HL-60 (cell line): ENCODE results near the gene CXXC5.

Experiments
- CTCF ChIP-seq: IDR thresholded peaks from one replicate; pipeline ENCODE4 v1.5.1; 2011; ENCODE audit warnings: low read length, control low read depth, inconsistent platforms; ENCODE audit not compliant: insufficient read depth
- GABPA ChIP-seq: IDR thresholded peaks from 2 replicates; pipeline ENCODE4 v1.6.1; 2012; ENCODE audit warnings: low read depth
- POLR2AphosphoS5 ChIP-seq: IDR thresholded peaks from 2 replicates; pipeline ENCODE4 v1.6.1; 2012; ENCODE audit warnings: low read depth
- TF ChIP-seq, protein P1 (sequence below): IDR thresholded peaks from 2 replicates; pipeline ENCODE4 v1.6.1; 2012; ENCODE audit warnings: low read depth; ENCODE audit not compliant: insufficient replicate concordance

DNA sequence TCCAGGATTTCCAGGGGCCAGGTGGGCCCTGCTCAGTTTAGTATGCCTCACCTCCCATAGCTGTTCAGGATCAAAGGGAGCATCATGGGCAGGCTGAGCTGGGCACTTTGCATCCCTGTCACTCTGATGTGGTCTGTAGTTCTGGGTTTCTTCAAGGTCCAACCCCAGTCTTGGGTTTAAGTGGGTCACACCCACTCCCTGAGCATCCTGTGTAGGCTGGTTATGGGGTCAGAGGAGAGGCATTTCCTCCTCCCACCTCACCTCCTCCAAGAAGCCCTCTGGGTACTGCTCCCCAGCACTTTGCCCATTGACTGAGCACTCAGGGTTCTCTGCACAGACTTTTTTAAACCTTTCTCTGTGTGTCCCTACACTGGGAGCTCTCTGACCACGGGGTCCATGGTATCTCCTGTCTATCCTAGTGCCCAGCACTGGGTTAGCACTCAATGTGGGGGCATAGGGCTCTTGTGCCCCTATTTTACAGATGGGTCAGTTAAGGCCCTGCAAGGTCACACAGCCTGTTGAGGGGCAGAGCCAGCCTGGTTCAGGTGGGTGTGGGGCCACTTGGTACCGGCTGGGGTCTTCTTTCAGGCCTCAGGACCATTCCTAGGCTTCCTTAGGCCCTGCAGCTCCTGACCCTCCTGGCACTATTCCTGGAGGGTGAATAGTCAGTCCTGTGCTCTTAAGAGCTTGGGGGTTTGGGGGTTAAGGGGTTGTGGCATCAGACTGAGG lies 19.0 kb downstream of the CXXC5 start:
- TF ChIP-seq CTCF: no peak
- no peak for TF ChIP-seq POLR2AphosphoS5
- TF ChIP-seq GABPA: no peak
- TF ChIP-seq, protein P1, sequence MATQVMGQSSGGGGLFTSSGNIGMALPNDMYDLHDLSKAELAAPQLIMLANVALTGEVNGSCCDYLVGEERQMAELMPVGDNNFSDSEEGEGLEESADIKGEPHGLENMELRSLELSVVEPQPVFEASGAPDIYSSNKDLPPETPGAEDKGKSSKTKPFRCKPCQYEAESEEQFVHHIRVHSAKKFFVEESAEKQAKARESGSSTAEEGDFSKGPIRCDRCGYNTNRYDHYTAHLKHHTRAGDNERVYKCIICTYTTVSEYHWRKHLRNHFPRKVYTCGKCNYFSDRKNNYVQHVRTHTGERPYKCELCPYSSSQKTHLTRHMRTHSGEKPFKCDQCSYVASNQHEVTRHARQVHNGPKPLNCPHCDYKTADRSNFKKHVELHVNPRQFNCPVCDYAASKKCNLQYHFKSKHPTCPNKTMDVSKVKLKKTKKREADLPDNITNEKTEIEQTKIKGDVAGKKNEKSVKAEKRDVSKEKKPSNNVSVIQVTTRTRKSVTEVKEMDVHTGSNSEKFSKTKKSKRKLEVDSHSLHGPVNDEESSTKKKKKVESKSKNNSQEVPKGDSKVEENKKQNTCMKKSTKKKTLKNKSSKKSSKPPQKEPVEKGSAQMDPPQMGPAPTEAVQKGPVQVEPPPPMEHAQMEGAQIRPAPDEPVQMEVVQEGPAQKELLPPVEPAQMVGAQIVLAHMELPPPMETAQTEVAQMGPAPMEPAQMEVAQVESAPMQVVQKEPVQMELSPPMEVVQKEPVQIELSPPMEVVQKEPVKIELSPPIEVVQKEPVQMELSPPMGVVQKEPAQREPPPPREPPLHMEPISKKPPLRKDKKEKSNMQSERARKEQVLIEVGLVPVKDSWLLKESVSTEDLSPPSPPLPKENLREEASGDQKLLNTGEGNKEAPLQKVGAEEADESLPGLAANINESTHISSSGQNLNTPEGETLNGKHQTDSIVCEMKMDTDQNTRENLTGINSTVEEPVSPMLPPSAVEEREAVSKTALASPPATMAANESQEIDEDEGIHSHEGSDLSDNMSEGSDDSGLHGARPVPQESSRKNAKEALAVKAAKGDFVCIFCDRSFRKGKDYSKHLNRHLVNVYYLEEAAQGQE: no peak
